ENCODE results near the gene IL4I1.

DNA sequence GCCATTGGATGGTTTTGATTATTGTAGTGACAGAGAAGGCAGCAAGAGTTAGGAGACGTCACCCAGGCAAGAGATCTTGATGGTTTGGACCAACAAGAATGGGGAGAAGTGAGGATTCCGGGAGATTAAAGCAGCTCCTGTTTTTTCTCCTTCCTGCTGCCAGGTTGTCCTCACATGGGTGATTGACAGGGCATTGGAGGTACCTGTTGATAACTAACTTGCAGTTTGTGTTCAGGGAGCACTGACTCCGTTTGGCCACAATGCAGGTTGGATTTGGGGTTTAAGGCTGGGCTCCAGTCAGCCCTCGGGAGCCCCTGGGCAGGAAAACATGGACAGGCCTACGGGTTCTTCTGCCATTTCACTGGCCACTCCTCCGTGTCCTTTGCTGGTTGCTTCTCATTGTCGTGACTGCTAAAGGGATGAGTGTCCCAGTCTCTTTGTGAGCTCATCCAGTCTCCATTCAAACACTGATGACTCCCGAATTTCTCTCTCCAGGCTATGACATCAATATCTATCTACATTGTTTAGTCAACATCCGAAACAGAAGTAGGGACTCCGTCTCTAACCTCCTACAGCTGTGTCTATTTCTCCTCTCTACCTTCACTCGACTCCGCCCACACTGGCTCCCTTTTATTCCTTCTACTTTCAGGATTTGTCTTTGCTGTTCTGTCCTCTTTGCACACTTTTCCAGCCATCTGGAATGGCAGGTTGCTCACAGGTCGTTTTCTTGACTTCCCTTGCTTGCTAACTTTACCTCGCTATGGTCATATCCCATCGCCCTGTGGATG is 47.1 kb downstream of the IL4I1 start:
- TF ChIP-seq, protein P1, sequence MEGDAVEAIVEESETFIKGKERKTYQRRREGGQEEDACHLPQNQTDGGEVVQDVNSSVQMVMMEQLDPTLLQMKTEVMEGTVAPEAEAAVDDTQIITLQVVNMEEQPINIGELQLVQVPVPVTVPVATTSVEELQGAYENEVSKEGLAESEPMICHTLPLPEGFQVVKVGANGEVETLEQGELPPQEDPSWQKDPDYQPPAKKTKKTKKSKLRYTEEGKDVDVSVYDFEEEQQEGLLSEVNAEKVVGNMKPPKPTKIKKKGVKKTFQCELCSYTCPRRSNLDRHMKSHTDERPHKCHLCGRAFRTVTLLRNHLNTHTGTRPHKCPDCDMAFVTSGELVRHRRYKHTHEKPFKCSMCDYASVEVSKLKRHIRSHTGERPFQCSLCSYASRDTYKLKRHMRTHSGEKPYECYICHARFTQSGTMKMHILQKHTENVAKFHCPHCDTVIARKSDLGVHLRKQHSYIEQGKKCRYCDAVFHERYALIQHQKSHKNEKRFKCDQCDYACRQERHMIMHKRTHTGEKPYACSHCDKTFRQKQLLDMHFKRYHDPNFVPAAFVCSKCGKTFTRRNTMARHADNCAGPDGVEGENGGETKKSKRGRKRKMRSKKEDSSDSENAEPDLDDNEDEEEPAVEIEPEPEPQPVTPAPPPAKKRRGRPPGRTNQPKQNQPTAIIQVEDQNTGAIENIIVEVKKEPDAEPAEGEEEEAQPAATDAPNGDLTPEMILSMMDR (optimal IDR thresholded peaks at IDR 0.05 in 1 of 3, IDR thresholded peaks at IDR 0.05 in 1 of 3, conservative IDR thresholded peaks at IDR 0.05 in 1 of 3; ENCODE audit: extremely low read depth in 1 of 3, insufficient read depth in 2 of 3, low read length in 3 of 3) = no peak
- TF ChIP-seq EZH2 (IDR thresholded peaks at IDR 0.05; ENCODE audit: low read length) = no peak

Data from keratinocyte (primary cell).